ENCODE measurements around the gene PLCH1. TPM values are rescaled to one million over a fixed set of nuclear protein-coding genes. Genes with fewer than 3 reads are reported as not detected.

PLCH1 gene
- total and polyA plus RNA-seq, 3 experiments from 2014 or later, result not detected

GRCh38 chr3:155603302-155603701 lies 141.6 kb downstream of the PLCH1 start:
- no peak for DNase-seq
- Mint-ChIP-seq H3K27me3 (peaks cover 0 to 19% of the 10 kb centered on the region in 2 donors), H3K4me3 (no peak overlapping the region), H3K27ac (peak overlapping the region in 1 of 8 donors; percentile 48), H3K36me3 (no peaks in the 10 kb centered on the region), H3K9me3 (peaks cover 0 to 5% (median 0%) of the 10 kb centered on the region in 5 donors), H3K4me1 (no peaks in the 10 kb centered on the region)
- no peaks in the 10 kb centered on the region for H3K36me3 ChIP-seq (ENCODE audit: insufficient read depth, low read length)
- H3K27ac ChIP-seq (ENCODE audit: low read depth, low read length), result no peak overlapping the region
- H3K27me3 ChIP-seq (ENCODE audit: insufficient read depth, low read length, poor library complexity, severe bottlenecking), result no peaks in the 10 kb centered on the region
- CTCF ChIA-PET, result no interaction called here
- no peak overlapping the region for H3K4me3 ChIP-seq (ENCODE audit: low read length)
- POLR2A ChIA-PET, result no interaction called here
- H3K4me1 ChIP-seq (ENCODE audit: insufficient read depth, low read length), result no peaks in the 10 kb centered on the region
- no peaks in the 10 kb centered on the region for H3K9me3 ChIP-seq (ENCODE audit: low read length)

GRCh38 chr3:155602307-155602706 lies 142.6 kb downstream of the PLCH1 start:
- Mint-ChIP-seq H3K4me1 (no peaks in the 10 kb centered on the region), H3K27ac (no peak overlapping the region), H3K36me3 (no peaks in the 10 kb centered on the region), H3K4me3 (no peak overlapping the region), H3K9me3 (peaks cover 0 to 2% (median 0%) of the 10 kb centered on the region in 5 donors), H3K27me3 (peaks cover 0 to 19% of the 10 kb centered on the region in 2 donors)
- DNase-seq, result no peak
- H3K27me3 ChIP-seq (ENCODE audit: insufficient read depth, low read length, poor library complexity, severe bottlenecking), result no peaks in the 10 kb centered on the region
- no peaks in the 10 kb centered on the region for H3K9me3 ChIP-seq (ENCODE audit: low read length)
- ChIA-PET POLR2A (no interaction called here), CTCF (no interaction called here)
- no peaks in the 10 kb centered on the region for H3K4me1 ChIP-seq (ENCODE audit: insufficient read depth, low read length)
- H3K36me3 ChIP-seq (ENCODE audit: insufficient read depth, low read length), result no peaks in the 10 kb centered on the region
- H3K27ac ChIP-seq (ENCODE audit: low read depth, low read length), result no peak overlapping the region
- H3K4me3 ChIP-seq (ENCODE audit: low read length), result no peak overlapping the region

- H3K36me3 Mint-ChIP-seq, result no peaks in the 10 kb centered on the region
- no peak for DNase-seq
- Histone ChIP-seq H3K4me3 (ENCODE audit: low read length) (no peak overlapping the region), H3K9me3 (ENCODE audit: low read length) (no peaks in the 10 kb centered on the region), H3K27ac (ENCODE audit: low read depth, low read length) (no peak overlapping the region), H3K4me1 (ENCODE audit: insufficient read depth, low read length) (no peaks in the 10 kb centered on the region), H3K36me3 (ENCODE audit: insufficient read depth, low read length) (no peaks in the 10 kb centered on the region), H3K27me3 (ENCODE audit: insufficient read depth, low read length, poor library complexity, severe bottlenecking) (no peaks in the 10 kb centered on the region)
- POLR2A ChIA-PET, result no interaction called here
- CTCF ChIA-PET, result no interaction called here
- peaks cover 3% of the 10 kb centered on the region in 2 donors for H3K27me3 Mint-ChIP-seq
- no peak overlapping the region for H3K4me3 Mint-ChIP-seq
- H3K9me3 Mint-ChIP-seq, result no peaks in the 10 kb centered on the region
- H3K4me1 Mint-ChIP-seq, result no peaks in the 10 kb centered on the region
- H3K27ac Mint-ChIP-seq, result no peak overlapping the region
Measured at GRCh38 chr3:155598671-155599070, 146.2 kb downstream of the PLCH1 start.

GRCh38 chr3:155596615-155597014 lies 148.3 kb downstream of the PLCH1 start:
- DNase-seq, result no peak
- Histone ChIP-seq H3K4me1 (ENCODE audit: insufficient read depth, low read length) (no peaks in the 10 kb centered on the region), H3K4me3 (ENCODE audit: low read length) (no peak overlapping the region), H3K36me3 (ENCODE audit: insufficient read depth, low read length) (no peaks in the 10 kb centered on the region), H3K27me3 (ENCODE audit: insufficient read depth, low read length, poor library complexity, severe bottlenecking) (no peaks in the 10 kb centered on the region), H3K9me3 (ENCODE audit: low read length) (no peaks in the 10 kb centered on the region), H3K27ac (ENCODE audit: low read depth, low read length) (no peak overlapping the region)
- Mint-ChIP-seq H3K4me3 (no peak overlapping the region), H3K27ac (no peak overlapping the region), H3K36me3 (no peaks in the 10 kb centered on the region), H3K4me1 (no peaks in the 10 kb centered on the region), H3K9me3 (peaks cover 0 to 3% (median 0%) of the 10 kb centered on the region in 5 donors), H3K27me3 (peaks cover 3 to 5% of the 10 kb centered on the region in 2 donors)
- ChIA-PET POLR2A (no interaction called here), CTCF (interaction anchor here (0.6 kb wide), 1 partner anchor 470 kb away, joined by 3 read pairs; no protein-coding TSS in a partner anchor)

GRCh38 chr3:155595371-155595770 lies 149.5 kb downstream of the PLCH1 start:
- Mint-ChIP-seq H3K4me3 (no peak overlapping the region), H3K27ac (no peak overlapping the region), H3K9me3 (peaks cover 0 to 3% (median 0%) of the 10 kb centered on the region in 5 donors), H3K36me3 (no peaks in the 10 kb centered on the region), H3K27me3 (peaks cover 4 to 5% of the 10 kb centered on the region in 2 donors), H3K4me1 (no peaks in the 10 kb centered on the region)
- no peak overlapping the region for H3K4me3 ChIP-seq (ENCODE audit: low read length)
- no peaks in the 10 kb centered on the region for H3K36me3 ChIP-seq (ENCODE audit: insufficient read depth, low read length)
- no peaks in the 10 kb centered on the region for H3K27me3 ChIP-seq (ENCODE audit: insufficient read depth, low read length, poor library complexity, severe bottlenecking)
- POLR2A ChIA-PET, result no interaction called here
- CTCF ChIA-PET, result no interaction called here
- no peak overlapping the region for H3K27ac ChIP-seq (ENCODE audit: low read depth, low read length)
- no peaks in the 10 kb centered on the region for H3K9me3 ChIP-seq (ENCODE audit: low read length)
- no peak for DNase-seq
- H3K4me1 ChIP-seq (ENCODE audit: insufficient read depth, low read length), result no peaks in the 10 kb centered on the region

GRCh38 chr3:155594526-155595187 lies 150.2 kb downstream of the PLCH1 start:
- Histone ChIP-seq H3K4me3 (ENCODE audit: low read length) (no peak overlapping the region), H3K9me3 (ENCODE audit: low read length) (no peaks in the 10 kb centered on the region), H3K36me3 (ENCODE audit: insufficient read depth, low read length) (no peaks in the 10 kb centered on the region), H3K27ac (ENCODE audit: low read depth, low read length) (no peak overlapping the region), H3K4me1 (ENCODE audit: insufficient read depth, low read length) (no peaks in the 10 kb centered on the region), H3K27me3 (ENCODE audit: insufficient read depth, low read length, poor library complexity, severe bottlenecking) (no peaks in the 10 kb centered on the region)
- no peak overlapping the region for H3K4me3 Mint-ChIP-seq
- CTCF ChIA-PET, result interaction anchor here (1.4 kb wide), 1 partner anchor 13 kb away, joined by 3 read pairs; no protein-coding TSS in a partner anchor
- no peak for DNase-seq
- POLR2A ChIA-PET, result no interaction called here
- no peaks in the 10 kb centered on the region for H3K4me1 Mint-ChIP-seq
- H3K9me3 Mint-ChIP-seq, result peaks cover 0 to 3% (median 0%) of the 10 kb centered on the region in 5 donors
- no peaks in the 10 kb centered on the region for H3K36me3 Mint-ChIP-seq
- H3K27ac Mint-ChIP-seq, result no peak overlapping the region
- peaks cover 4 to 5% of the 10 kb centered on the region in 2 donors for H3K27me3 Mint-ChIP-seq

- H3K9me3 ChIP-seq (ENCODE audit: low read length), result no peaks in the 10 kb centered on the region
- no peaks in the 10 kb centered on the region for H3K27me3 ChIP-seq (ENCODE audit: insufficient read depth, low read length, poor library complexity, severe bottlenecking)
- Mint-ChIP-seq H3K36me3 (no peaks in the 10 kb centered on the region), H3K4me1 (no peaks in the 10 kb centered on the region), H3K4me3 (no peak overlapping the region), H3K27me3 (peaks cover 5 to 7% of the 10 kb centered on the region in 2 donors), H3K9me3 (peaks cover 0 to 3% (median 0%) of the 10 kb centered on the region in 5 donors), H3K27ac (no peak overlapping the region)
- no peaks in the 10 kb centered on the region for H3K36me3 ChIP-seq (ENCODE audit: insufficient read depth, low read length)
- H3K4me1 ChIP-seq (ENCODE audit: insufficient read depth, low read length), result no peaks in the 10 kb centered on the region
- DNase-seq, result no peak
- ChIA-PET CTCF (no interaction called here), POLR2A (no interaction called here)
- H3K27ac ChIP-seq (ENCODE audit: low read depth, low read length), result no peak overlapping the region
- no peak overlapping the region for H3K4me3 ChIP-seq (ENCODE audit: low read length)
Measured at GRCh38 chr3:155587581-155587980, 157.3 kb downstream of the PLCH1 start.

- POLR2A ChIA-PET, result no interaction called here
- no peaks in the 10 kb centered on the region for H3K4me1 ChIP-seq (ENCODE audit: insufficient read depth, low read length)
- Mint-ChIP-seq H3K36me3 (no peaks in the 10 kb centered on the region), H3K4me3 (no peak overlapping the region), H3K27me3 (peaks cover 5 to 11% of the 10 kb centered on the region in 2 donors), H3K27ac (no peak overlapping the region), H3K4me1 (peaks cover 0 to 4% (median 4%) of the 10 kb centered on the region in 3 donors), H3K9me3 (no peaks in the 10 kb centered on the region)
- CTCF ChIA-PET, result no interaction called here
- no peak overlapping the region for H3K27ac ChIP-seq (ENCODE audit: low read depth, low read length)
- no peak for DNase-seq
- H3K4me3 ChIP-seq (ENCODE audit: low read length), result no peak overlapping the region
- no peaks in the 10 kb centered on the region for H3K27me3 ChIP-seq (ENCODE audit: insufficient read depth, low read length, poor library complexity, severe bottlenecking)
- no peaks in the 10 kb centered on the region for H3K36me3 ChIP-seq (ENCODE audit: insufficient read depth, low read length)
- no peaks in the 10 kb centered on the region for H3K9me3 ChIP-seq (ENCODE audit: low read length)
Measured at GRCh38 chr3:155585384-155585783, 159.5 kb downstream of the PLCH1 start.

Measured in CD8-positive, alpha-beta memory T cell (primary cell).